ENCODE measurements around the gene TNFRSF8. TPM values are rescaled to one million over a fixed set of nuclear protein-coding genes. Genes with fewer than 3 reads are reported as not detected.

Gene TNFRSF8
- total RNA-seq, 1 experiment from 2014 or later: 2.9 TPM

DNA sequence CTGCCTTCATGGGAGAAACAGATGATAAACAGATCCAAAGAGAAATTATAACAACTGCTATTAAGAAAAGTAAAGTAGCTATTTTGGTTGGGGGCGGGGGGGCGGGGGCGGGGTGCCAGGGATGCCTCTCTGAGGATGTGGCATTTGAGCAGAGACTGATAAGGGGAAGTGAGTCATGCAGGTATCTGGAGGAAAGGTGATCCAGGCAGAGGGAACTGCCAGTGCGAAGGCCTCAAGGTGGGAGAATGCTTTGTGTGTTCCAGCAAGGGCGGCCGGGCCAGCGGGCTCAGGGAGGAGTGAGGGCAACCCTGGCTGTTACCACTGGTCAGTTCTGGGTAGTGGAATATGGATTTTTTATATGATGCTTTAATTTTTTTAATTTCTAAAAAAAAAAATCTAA, 96.7 kb downstream of the TNFRSF8 start:
- WGBS (ENCODE audit: extremely low coverage, insufficient read length, low lambda C conversion rate): no CpG with 5 or more reads among the region's 7 CpGs
- Histone ChIP-seq H3K4ac (ENCODE audit: low read depth, low read length) (no peak overlapping the region), H3K23me2 (ENCODE audit: insufficient read length, low read depth, low read length, poor library complexity, severe bottlenecking) (no peaks in the 10 kb centered on the region), H3K27ac (ENCODE audit: insufficient read length, low read depth, low read length) (no peak overlapping the region), H2BK12ac (ENCODE audit: insufficient read length, low read depth, low read length) (no peak overlapping the region), H3K23ac (ENCODE audit: insufficient read length, low read depth, low read length) (no peak overlapping the region), H4K8ac (replicated peaks; ENCODE audit: insufficient read length, low read depth, low read length) (no peak overlapping the region), H4K5ac (ENCODE audit: insufficient read length, low read depth, low read length) (no peak overlapping the region), H2BK15ac (ENCODE audit: low read depth, low read length) (no peak overlapping the region), H3K4me1 (ENCODE audit: insufficient read depth, low read length) (peaks cover 8% of the 10 kb centered on the region; the same call in 1 of the 2 replicates), H3K14ac (ENCODE audit: insufficient read depth, low read length) (no peak overlapping the region), H3K79me1 (ENCODE audit: insufficient read depth, low read depth, low read length, poor library complexity, severe bottlenecking) (no peaks in the 10 kb centered on the region), H3K27me3 (ENCODE audit: insufficient read depth, low read length) (no peaks in the 10 kb centered on the region), H3K9me3 (ENCODE audit: control insufficient read depth, low read depth, low read length) (no peaks in the 10 kb centered on the region), H4K20me1 (ENCODE audit: control insufficient read depth, insufficient read depth, insufficient read length) (no peaks in the 10 kb centered on the region), H2AK5ac (ENCODE audit: insufficient read length, low read length) (no peak overlapping the region), H2BK20ac (ENCODE audit: low read depth, low read length, poor library complexity, severe bottlenecking) (no peak overlapping the region), H3K56ac (ENCODE audit: insufficient read length, low read depth, low read length) (no peak overlapping the region), H2AFZ (ENCODE audit: low read length) (no peak overlapping the region), H2BK120ac (ENCODE audit: low read depth, low read length, poor library complexity, severe bottlenecking) (no peak overlapping the region), H3K9ac (ENCODE audit: extremely low read depth, insufficient read length, low read length) (no peak overlapping the region), H3K4me2 (ENCODE audit: insufficient read depth, insufficient read length, low read length) (no peak overlapping the region), H3K18ac (ENCODE audit: insufficient read length, low read depth, low read length) (no peak overlapping the region), H3K79me2 (ENCODE audit: insufficient read depth, low read length) (no peaks in the 10 kb centered on the region), H2BK5ac (ENCODE audit: insufficient read length, low read length) (no peak overlapping the region), H3T11ph (ENCODE audit: low read length) (no peak overlapping the region), H4K91ac (ENCODE audit: insufficient read length, low read depth, low read length) (no peak overlapping the region)
- no peak for DNase-seq
- H3K27me3 Mint-ChIP-seq (ENCODE audit: low read depth): peaks cover 11% of the 10 kb centered on the region
- TF ChIP-seq, protein P1, sequence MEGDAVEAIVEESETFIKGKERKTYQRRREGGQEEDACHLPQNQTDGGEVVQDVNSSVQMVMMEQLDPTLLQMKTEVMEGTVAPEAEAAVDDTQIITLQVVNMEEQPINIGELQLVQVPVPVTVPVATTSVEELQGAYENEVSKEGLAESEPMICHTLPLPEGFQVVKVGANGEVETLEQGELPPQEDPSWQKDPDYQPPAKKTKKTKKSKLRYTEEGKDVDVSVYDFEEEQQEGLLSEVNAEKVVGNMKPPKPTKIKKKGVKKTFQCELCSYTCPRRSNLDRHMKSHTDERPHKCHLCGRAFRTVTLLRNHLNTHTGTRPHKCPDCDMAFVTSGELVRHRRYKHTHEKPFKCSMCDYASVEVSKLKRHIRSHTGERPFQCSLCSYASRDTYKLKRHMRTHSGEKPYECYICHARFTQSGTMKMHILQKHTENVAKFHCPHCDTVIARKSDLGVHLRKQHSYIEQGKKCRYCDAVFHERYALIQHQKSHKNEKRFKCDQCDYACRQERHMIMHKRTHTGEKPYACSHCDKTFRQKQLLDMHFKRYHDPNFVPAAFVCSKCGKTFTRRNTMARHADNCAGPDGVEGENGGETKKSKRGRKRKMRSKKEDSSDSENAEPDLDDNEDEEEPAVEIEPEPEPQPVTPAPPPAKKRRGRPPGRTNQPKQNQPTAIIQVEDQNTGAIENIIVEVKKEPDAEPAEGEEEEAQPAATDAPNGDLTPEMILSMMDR (conservative IDR thresholded peaks at IDR 0.05): no peak
- H3K9me3 Mint-ChIP-seq: no peaks in the 10 kb centered on the region
- peaks cover 17 to 22% of the 10 kb centered on the region in 2 experiments for H3K4me1 Mint-ChIP-seq
- H3K27ac Mint-ChIP-seq: no peak overlapping the region
- no peak overlapping the region for H3K4me3 Mint-ChIP-seq
- no peaks in the 10 kb centered on the region for H3K36me3 Mint-ChIP-seq (ENCODE audit: insufficient read depth in 1 of 3, low read depth in 3 of 3)
